ENCODE results near the gene TRIM33.

TRIM33 gene

DNA sequence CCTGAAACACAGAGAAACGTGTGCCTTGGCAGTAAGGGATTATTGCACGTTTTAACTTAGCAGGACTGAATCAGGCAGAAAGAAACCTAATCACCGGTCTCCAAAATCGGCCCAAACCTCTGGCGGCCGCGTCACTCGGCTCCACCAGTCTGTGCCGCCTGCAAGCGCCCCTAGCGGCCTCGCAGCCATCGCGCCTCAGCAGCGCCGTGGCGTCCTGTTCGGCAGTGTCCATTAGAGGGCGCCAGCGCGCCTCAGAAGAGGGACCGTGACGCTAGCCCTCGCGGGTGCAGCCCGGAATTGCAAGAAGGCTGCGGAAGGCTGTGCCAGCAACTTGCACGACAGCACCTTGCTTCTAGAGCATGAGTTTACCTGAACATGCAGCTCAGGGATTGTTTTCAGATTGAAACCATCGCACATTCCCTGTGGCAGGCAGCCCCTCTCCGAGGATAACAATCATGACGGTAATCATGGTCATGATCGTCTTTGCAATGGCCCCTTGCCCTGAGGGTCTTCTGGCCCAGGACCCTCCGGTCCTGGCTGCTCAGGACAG lies 164.4 kb downstream of the TRIM33 start:
- peak; percentile 83 for DNase-seq

- DNase-seq: no peak
Measured at GRCh38 chr1:114345930-114346479, 165.0 kb downstream of the TRIM33 start.

DNA sequence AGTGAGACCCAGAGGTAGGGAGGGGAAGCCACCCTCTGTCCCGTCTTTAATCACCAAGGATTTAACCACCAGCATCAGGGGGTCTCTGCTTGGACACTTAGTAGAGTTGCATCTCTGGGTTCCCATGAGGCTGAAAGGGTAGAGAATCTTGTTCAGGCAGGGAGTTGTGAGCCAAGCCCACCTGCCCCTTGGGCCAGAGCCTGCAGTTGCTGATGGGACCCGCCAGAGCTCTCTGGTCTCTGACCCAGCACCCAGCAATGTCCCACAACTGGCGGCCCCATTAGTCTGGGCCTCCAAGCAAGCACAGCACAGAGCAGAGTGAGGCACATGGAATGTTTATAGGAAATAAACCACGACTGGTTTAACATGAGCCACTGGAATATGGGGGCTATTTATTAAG lies 166.3 kb downstream of the TRIM33 start:
- no peak for DNase-seq
